ENCODE data around the gene ZNF74.
A peak's percentile ranks its signal among the peaks of the same experiment; 100 is the strongest.

The ZNF74 gene

DNA sequence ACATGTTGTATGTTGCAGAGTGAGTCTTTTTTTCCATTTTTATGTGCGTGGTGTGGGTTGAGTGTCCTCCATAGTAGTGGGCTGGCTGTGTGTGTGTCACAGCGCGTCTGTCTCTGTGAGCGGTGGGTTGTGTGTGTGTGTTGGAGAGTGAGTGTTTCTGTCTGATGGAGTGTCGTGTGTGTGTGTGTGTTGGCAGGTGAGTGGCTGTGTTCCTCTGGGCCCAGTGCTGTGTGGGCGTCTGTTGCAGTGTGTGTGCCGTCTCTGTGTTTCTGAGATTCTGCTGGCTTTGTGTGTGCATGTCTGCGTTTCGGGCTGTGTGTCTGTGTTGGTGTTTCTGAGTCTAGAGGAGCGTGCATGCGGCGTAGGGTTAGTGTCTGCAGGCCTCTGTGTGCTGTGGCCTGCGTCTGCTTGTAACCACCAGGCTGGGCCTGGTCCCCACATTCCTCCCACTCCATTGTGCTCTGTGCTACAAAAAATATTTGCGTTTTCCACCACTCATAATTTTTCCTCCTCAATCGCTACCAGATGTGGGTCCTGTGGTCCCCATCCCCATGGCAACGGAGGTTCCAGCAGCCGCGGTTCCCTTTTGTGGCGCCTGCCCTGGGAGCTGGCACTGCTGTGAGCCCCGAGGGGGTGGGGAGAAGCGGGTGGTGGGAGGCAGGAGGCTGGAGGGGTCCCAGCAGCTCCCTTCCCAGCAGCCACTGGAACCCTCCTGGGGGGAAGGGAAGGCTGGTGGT is 28.5 kb downstream of the ZNF74 start:
- DNase-seq = no peak

DNA sequence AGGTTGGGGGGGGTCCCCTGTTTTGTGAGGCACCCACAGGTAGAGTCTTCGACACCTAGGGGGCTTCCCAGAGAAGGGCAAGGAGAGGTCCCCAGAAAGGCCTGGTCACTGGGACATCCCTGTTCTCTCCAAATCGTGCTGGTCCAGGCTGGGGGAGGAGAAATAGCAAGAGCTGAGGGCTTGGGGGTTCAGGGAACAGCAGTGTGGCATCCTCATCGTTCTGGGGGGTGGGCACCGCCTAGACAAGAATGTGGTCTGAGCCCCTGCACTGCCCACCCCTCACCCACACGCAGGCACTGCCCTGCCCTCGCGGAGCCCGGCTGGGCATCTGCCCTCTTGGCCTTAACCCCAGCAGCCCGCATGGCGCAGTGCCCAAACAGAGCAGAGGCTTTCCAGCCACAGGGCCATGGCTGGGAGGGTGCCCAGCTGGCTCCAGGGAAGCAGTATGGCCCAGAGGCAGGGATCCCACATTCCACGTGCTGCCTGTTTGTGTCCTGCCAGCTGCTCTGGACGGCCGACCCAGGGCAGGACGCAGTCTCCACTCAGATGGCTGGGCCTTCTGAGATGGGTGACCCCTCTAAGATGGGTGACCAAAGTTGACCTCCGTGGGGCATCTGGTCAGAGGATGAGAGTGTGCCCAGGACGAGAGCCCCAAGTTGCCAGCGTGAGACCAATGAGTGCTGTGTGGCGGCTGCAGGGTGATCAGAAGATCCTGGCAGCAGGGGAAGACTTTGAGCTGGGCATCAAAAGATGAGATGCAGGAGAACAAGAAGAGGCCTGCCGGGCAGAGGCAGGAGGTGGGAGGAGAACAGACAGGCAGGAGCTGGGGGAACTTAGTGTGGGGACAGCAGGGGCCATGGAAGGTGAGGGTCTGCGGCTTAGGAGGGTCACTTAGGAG is 29.3 kb downstream of the ZNF74 start:
- DNase-seq = peak in 1 of 2 experiments; percentile 56

GRCh38 chr22:20423906-20424551 is 30.1 kb downstream of the ZNF74 start:
- no peak for DNase-seq

GRCh38 chr22:20424568-20424931 is 30.6 kb downstream of the ZNF74 start:
- DNase-seq = no peak

DNA sequence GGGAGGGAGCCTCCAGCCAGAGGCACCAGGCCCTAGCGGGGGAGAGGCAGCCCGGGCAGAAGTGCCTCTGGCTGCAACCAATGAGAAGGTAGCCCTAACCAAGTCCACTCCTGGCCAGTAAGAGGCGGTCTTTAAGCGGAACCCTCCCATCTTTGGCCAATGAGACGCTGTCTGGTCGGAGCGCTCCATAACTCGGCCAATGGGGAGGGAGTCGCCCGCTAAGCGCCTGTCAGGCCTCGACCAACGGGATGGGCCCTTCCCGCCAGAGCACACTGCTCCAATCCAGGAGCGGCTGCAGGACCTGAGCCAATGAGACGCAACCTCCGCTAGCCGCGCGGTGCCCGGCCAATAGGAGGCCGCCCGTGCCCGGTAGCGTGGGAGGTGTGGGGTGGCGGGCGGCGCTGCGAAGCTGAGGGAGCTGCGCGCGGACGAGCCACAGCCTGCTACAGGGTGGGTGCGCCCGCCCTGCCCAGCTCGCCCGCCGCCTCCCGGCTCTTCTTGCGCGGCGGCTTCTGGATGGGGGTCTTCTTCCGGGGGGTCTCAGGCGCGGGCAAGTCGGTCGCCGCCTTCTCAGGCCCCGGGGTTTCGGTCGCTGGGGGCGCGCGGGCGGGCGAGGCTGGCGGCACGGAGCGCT is 31.1 kb downstream of the ZNF74 start:
- no peak for DNase-seq

GRCh38 chr22:20425566-20426258 is 31.8 kb downstream of the ZNF74 start:
- DNase-seq = no peak

DNA sequence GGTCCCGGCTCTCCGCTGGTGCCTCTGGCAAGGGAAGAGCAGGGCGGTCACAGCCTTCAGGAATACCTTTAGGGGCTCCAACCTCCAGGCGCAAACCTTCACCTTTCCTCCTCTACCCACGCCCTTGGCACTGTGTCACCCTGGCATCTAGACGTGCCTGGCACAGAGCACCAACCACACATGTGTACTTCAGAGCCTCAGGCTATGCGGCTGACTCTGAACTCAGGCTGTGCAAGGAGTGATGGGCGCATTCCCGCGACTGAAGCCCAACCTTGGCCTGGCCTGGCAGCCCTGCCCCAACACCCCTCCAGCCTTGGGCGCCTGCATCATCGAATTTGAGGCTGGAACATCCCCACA is 32.3 kb downstream of the ZNF74 start:
- DNase-seq = no peak

DNA sequence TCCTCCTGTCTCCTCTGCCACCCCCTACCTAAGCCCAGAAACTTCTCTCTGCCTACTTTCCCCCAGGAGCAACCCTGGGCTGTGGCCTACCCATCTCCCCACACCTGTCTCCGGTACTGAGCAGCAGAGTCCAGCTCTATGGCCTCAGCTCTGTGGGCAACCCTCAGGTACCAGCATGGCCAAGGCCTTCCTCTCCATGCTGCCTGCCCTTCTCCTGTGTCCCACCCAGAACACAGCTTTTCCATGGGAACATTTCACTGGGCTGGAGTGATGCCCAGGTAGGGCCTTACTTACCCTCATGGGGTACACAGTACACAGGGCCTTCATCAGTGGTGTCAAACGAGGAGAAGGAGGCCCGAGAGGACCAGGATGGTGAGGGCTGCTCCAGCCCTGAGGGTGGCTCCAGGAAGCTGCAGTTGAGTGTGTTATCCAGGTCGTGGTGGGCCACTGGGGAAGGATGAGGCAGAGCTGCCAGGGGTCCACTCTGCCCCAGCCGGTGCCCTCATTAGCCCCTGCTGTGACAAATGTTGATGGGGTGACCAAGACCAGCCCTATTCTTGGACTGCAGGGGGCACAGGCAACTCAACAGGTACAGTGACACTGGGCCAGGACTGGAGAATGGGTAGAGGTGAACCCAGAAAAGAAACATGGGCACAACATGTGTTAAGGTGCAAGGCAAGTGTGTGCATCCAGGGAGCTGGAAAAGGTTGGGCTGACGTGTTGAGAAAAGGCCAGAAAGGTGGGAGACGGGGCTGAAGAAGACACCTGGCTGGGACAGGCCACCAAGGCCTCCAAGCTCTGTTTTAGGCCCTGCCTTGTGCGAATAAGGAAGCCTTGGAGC is 33.4 kb downstream of the ZNF74 start:
- no peak for DNase-seq

- DNase-seq = no peak
Observed at GRCh38 chr22:20427945-20428417, 34.0 kb downstream of the ZNF74 start.

DNA sequence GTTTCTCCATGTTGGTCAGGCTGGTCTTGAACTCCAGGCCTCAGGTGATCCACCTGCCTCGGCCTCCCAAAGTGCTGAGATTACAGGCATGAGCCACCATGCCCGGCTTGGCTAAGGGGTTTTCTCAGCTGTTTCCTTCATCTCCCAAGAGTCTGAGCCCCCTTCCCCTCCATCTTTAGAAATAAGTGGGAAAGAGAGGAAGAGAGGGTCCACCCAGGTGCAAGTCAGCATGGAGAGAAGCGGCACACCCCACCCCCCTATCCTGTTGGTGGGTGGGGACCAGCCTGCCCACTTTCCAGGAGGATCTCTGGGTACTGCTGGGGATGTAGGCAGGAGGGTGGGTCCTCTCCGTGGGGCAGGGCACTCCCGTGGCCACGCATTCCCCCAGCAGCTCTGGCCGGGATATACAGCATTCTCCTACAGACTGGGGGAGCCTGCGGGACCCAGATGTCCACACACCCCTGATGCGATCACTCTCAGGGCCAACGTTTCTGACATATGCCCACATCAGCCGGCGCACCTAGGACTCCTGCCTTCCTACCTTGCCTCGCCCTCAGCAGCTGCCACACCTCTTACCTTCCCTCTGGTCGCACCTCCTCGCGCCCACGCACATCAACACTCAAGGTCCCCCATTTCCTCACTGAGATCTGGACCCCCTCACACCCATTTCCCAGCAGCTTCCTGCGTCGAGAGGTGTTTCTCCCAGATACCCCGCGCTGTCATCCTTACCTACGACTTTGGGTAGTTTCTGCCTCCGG is 34.7 kb downstream of the ZNF74 start:
- DNase-seq = no peak

DNA sequence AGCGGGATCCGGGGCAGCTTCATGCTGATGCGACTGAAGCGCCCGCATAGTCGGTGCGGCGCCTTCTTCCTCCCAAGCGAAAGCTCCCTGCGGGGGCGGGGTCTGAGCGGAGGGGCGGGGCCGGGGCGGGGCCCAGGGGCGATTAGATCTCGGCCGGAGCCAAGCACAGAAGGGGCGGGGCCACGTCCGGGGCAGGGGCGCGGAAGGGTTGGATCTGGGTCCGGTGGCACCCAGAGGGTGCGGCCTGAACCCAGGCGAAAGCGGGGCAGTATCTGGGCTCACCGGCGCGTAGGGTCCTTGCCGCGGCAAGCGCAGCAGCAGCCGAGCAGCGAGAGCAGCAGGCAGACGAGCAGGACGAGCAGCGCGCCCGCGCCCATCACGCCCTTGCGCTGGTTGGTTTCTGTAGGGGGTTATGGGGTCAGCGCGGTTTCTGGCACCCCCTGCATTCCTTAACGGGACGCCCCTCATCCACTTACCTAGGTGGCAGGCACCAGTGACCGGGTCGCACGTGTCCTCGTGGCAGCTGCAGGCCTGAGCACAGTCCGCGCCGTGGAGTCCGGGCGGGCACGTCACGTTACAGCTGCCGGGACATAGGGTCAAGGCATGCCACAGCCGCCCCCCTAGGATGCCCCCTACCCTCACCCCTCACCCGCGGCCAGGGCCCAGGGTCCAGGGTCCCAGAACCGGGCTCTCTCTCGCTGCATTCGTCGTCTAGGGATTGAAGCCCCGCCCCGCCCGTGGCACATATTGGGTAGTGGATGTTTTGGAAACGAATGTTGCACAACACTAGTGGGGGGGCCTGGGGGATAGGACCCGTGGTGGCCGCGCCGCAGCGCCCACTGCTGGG is 35.5 kb downstream of the ZNF74 start:
- DNase-seq = no peak

GRCh38 chr22:20430101-20430719 is 36.3 kb downstream of the ZNF74 start:
- DNase-seq = no peak

- no peak for DNase-seq
Observed at GRCh38 chr22:20430720-20431510, 37.0 kb downstream of the ZNF74 start.

DNA sequence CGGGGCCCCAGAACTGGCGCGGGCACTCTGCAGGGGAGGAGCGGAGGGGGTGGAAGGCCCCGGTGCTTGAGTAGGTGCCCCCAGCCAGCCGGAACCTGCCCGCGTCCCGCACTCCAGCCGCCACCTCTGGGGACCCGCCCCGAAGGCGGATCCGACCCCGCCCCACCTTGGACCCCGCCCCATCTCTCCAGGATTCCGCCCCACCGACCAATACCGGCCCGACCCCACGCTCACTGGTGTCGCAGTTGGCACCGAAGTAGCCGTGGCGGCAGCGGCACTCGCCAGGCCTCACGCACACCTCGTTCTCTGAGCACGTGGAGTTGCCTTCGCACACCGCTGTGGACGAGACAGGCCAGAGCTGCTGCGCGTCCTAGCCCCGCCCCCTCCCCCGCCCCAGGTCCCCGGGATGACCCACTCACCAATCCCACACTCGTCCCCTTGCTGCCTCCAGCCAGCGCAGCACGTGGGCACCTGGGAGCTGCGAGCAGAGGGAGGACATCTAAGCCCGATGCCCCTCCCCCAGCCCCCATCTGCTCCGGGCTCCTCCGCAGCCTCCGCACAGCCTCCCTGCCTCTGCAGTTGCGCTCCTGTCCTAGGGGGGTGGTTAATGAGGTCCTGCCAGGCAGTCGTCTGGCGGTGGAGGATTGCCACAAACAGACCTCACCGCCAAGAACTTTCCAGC is 37.7 kb downstream of the ZNF74 start:
- no peak for DNase-seq

DNA sequence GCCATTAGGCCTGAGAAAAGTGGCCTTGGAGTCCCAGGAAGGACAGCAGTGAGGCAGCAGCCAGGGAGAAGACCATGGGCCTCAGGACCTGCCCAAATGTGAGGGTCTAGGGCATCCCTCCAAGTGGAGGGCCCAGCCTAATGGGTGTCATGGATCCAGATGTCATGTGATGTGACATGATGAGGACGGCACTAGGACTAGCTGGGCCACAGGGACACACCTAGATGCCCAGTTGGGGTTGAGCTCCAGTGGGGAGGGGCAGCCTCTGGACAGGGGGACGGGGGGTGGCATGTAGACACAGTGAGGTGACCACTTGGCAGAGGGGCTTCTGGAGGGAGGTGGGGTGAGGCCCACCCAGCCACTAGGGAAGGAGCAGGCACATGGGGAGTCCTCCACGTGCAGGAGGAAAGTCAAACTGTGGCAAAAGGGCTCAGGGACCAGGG is 38.3 kb downstream of the ZNF74 start:
- DNase-seq = no peak

GRCh38 chr22:20433191-20433590 is 39.2 kb downstream of the ZNF74 start:
- DNase-seq = no peak

DNA sequence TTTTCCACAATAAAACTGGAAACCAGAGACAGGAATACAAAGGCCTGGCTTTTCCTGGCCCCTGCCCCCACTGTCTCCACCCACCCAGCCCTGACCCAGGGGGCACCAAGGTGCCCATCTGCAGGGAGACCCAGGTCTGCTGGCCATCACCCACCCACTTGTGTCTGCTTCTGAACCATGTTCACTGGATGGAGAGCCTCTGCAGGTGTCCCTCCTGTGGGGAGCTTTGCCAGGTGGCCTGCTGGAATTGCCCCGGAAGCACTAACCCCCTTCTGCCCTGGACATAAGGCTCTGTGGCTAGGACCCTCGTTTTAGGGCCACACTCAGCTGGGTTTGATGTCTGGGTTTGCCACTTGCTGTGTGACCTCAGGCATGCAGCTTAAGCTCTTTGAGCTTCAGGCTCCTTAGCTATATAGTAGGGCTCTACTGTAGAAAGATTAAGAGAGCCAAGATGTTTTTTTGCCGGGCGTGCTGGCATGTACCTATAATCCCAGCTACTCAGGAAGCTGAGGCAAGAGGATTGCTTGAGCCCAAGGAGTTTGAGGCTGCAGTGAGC is 39.8 kb downstream of the ZNF74 start:
- no peak for DNase-seq
